OCI-LY7 (cell line): ENCODE data around the gene MEST. TPM values are rescaled to one million over a fixed set of nuclear protein-coding genes. Genes with fewer than 3 reads are reported as not detected.
A peak's percentile ranks its signal among the peaks of the same experiment; 100 is the strongest.
"Not testable (repeated sequence)": the region's sequence is repeated elsewhere in the genome, so short reads cannot be mapped to it uniquely, and the experiment has no call there.

Experiments used
- BruUV-seq: library from RNA; stranded (reverse); fragments of 400-500 nt; replicated peaks from 2 replicates; lab custom pipeline; 2021; lab: Mats Ljungman, UMichigan
- CTCF ChIA-PET: fragments of 300-600 bp; sonication (Branson Sonifier 250); formaldehyde crosslinking; loops from one replicate; lab custom pipeline; 2022; ENCODE audit warnings: antibody characterized with exemption; ENCODE audit not compliant: unreplicated experiment; lab: Charles Lee
- POLR2A ChIA-PET: fragments of 300-600 bp; sonication (Branson Sonifier 250); formaldehyde crosslinking; loops from one replicate; lab custom pipeline; 2022; ENCODE audit warnings: antibody characterized with exemption; lab: Charles Lee
- DNase-seq: peaks from one replicate; pipeline ENCODE4 v3.0.0-alpha.2; 2015; ENCODE audit warnings: low spot score
- H2AFZ ChIP-seq: fragments of 200-600 bp; sonication (generic), shearing (Covaris generic); 2 replicates; pipeline ENCODE4 v1.6.1; 2014; ENCODE audit warnings: mild to moderate bottlenecking, antibody characterized with exemption, low read length, moderate library complexity
- H3K27ac ChIP-seq: fragments of 200-600 bp; sonication (generic); 2 replicates; pipeline ENCODE4 v1.5.1; 2014; ENCODE audit warnings: mixed run types, low read depth, mild to moderate bottlenecking, moderate library complexity, low read length, inconsistent platforms; ENCODE audit not compliant: poor library complexity, severe bottlenecking
- H3K36me3 ChIP-seq: fragments of 200-600 bp; sonication (generic); 2 replicates; pipeline ENCODE4 v1.6.1; 2014; ENCODE audit warnings: mild to moderate bottlenecking, antibody characterized with exemption, low read length, moderate library complexity, mixed read lengths; ENCODE audit not compliant: insufficient read depth
- H3K4me1 ChIP-seq: fragments of 200-600 bp; sonication (generic); 2 replicates; pipeline ENCODE4 v1.5.1; 2014; ENCODE audit warnings: mild to moderate bottlenecking, low read length; ENCODE audit not compliant: insufficient read depth, poor library complexity, severe bottlenecking
- H3K4me2 ChIP-seq: fragments of 200-600 bp; sonication (generic); 2 replicates; pipeline ENCODE4 v1.6.1; 2014; ENCODE audit warnings: mild to moderate bottlenecking, low read length
- H3K4me3 ChIP-seq: fragments of 200-600 bp; sonication (generic); 2 replicates; pipeline ENCODE4 v1.5.1; 2014; ENCODE audit warnings: mild to moderate bottlenecking, low read depth, low read length; ENCODE audit not compliant: poor library complexity, severe bottlenecking
- H3K79me2 ChIP-seq: fragments of 200-600 bp; sonication (generic); 2 replicates; pipeline ENCODE4 v1.6.1; 2016; ENCODE audit warnings: low read depth, mild to moderate bottlenecking, low read length, moderate library complexity, mixed read lengths; ENCODE audit not compliant: insufficient read depth
- H3K9me2 ChIP-seq: fragments of 200-600 bp; sonication (generic); 2 replicates; pipeline ENCODE4 v1.6.1; 2016; ENCODE audit warnings: mild to moderate bottlenecking, low read length, mixed read lengths; ENCODE audit not compliant: insufficient read depth
- H3K9me3 ChIP-seq: fragments of 200-600 bp; sonication (generic); 2 replicates; pipeline ENCODE4 v1.6.1; 2014; ENCODE audit warnings: mild to moderate bottlenecking, mixed run types, low read length, mixed read lengths
- H4K20me1 ChIP-seq: fragments of 200-600 bp; sonication (generic); 2 replicates; pipeline ENCODE4 v1.6.1; 2014; ENCODE audit warnings: mild to moderate bottlenecking, antibody characterized with exemption, low read length, moderate library complexity, mixed read lengths; ENCODE audit not compliant: insufficient read depth
- EZH2phosphoT487 ChIP-seq: fragments of 200-600 bp; sonication (generic); IDR thresholded peaks from 2 replicates; pipeline ENCODE4 v1.6.1; 2018; ENCODE audit warnings: low read depth, borderline replicate concordance, mild to moderate bottlenecking, mixed run types, antibody characterized with exemption, low read length, moderate library complexity, mixed read lengths
- intact Hi-C: fragments of 100-400 bp; cut with micrococcal nuclease; formaldehyde crosslinking; loops from one replicate; pipeline ENCODE4 v1.10.0; 2022; ENCODE audit not compliant: unreplicated experiment
- total RNA-seq, 2 experiments: library from RNA; depleted of rRNA in 1 of 2; stranded (reverse); fragments of >200 nt in 1 of 2; shearing (Covaris generic) in 1 of 2; gene quantifications; 2 replicates each; pipeline ENCODE4 v1.2.3, GENCODE V29; 2014 to 2022
- TF ChIP-seq, protein P1 (sequence below): fragments of 200-600 bp; sonication (generic); conservative IDR thresholded peaks from 2 replicates; pipeline ENCODE4 v1.5.1; 2014; ENCODE audit warnings: mild to moderate bottlenecking, antibody characterized with exemption, low read length, moderate library complexity, mixed read lengths

The MEST gene
- total RNA-seq, 2 experiments from 2014 or later: 1.5 to 5.2 TPM

DNA sequence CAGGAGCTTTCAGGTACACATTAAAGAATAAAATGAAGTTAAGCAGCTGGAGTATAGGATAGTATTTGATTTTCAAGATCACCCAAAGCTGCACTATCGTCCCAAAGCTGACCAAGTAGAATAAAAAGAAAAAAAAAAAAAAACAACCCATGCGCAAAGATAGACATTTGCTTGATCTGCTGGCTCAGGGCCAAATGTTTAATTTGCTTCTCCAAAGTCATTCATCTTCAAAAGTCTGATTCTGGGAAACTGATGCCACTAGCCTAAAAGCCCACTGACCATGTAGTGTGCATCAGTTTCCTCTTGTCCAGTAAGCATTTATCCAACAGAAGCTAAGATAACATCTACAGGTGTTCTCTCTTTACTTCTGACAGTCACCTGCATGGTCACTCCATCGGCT lies 14.5 kb downstream of the MEST start:
- CTCF ChIA-PET: no interaction called here
- BruUV-seq: TSS peak; percentile 69
- no peak overlapping the region for H3K4me2 ChIP-seq

GRCh38 chr7:130512038-130512437 lies 20.2 kb downstream of the MEST start:
- DNase-seq, H3K4me1 ChIP-seq, H3K27ac ChIP-seq, H4K20me1 ChIP-seq, H3K9me3 ChIP-seq, H2AFZ ChIP-seq, BruUV-seq, H3K79me2 ChIP-seq, CTCF ChIA-PET, H3K4me3 ChIP-seq, H3K9me2 ChIP-seq, H3K4me2 ChIP-seq, intact Hi-C loops, H3K36me3 ChIP-seq: not testable (repeated sequence)
- POLR2A ChIA-PET: interaction anchor here (0.7 kb wide), 1 partner anchor 52 kb away, joined by 4 read pairs; no protein-coding TSS in a partner anchor

More for the DNA sequence above, 14.5 kb downstream of the MEST start:
- Histone ChIP-seq H3K4me1 (no peaks in the 10 kb centered on the region), H2AFZ (no peak overlapping the region), H3K36me3 (peaks cover 13% of the 10 kb centered on the region), H4K20me1 (no peaks in the 10 kb centered on the region), H3K79me2 (no peaks in the 10 kb centered on the region), H3K4me3 (no peak overlapping the region), H3K9me3 (no peaks in the 10 kb centered on the region), H3K9me2 (no peaks in the 10 kb centered on the region), H3K27ac (no peak overlapping the region)
- TF ChIP-seq EZH2phosphoT487: no peak
- TF ChIP-seq, protein P1, sequence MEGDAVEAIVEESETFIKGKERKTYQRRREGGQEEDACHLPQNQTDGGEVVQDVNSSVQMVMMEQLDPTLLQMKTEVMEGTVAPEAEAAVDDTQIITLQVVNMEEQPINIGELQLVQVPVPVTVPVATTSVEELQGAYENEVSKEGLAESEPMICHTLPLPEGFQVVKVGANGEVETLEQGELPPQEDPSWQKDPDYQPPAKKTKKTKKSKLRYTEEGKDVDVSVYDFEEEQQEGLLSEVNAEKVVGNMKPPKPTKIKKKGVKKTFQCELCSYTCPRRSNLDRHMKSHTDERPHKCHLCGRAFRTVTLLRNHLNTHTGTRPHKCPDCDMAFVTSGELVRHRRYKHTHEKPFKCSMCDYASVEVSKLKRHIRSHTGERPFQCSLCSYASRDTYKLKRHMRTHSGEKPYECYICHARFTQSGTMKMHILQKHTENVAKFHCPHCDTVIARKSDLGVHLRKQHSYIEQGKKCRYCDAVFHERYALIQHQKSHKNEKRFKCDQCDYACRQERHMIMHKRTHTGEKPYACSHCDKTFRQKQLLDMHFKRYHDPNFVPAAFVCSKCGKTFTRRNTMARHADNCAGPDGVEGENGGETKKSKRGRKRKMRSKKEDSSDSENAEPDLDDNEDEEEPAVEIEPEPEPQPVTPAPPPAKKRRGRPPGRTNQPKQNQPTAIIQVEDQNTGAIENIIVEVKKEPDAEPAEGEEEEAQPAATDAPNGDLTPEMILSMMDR: no peak
- no peak for DNase-seq
- POLR2A ChIA-PET: interaction anchor here (0.6 to 1.3 kb wide), 4 partner anchors 24 to 357 kb away, joined by 3 to 5 read pairs (median 4); no protein-coding TSS in a partner anchor
- intact Hi-C loops: no loop called here

GRCh38 chr7:130513447-130513846 lies 21.6 kb downstream of the MEST start:
- DNase-seq: no peak
- no peaks in the 10 kb centered on the region for H3K4me1 ChIP-seq
- H2AFZ ChIP-seq: no peak overlapping the region
- no peak overlapping the region for H3K27ac ChIP-seq
- H3K36me3 ChIP-seq: no peaks in the 10 kb centered on the region
- H3K4me2 ChIP-seq: no peak overlapping the region
- ChIA-PET CTCF (no interaction called here), POLR2A (interaction anchor here (0.6 kb wide), 1 partner anchor 528 kb away, joined by 3 read pairs; no protein-coding TSS in a partner anchor)
- no peaks in the 10 kb centered on the region for H3K9me3 ChIP-seq
- H3K4me3 ChIP-seq: no peak overlapping the region
- H3K9me2 ChIP-seq: no peaks in the 10 kb centered on the region
- BruUV-seq: no TSS peak
- no peaks in the 10 kb centered on the region for H3K79me2 ChIP-seq
- intact Hi-C loops: no loop called here
- no peak for TF ChIP-seq EZH2phosphoT487
- TF ChIP-seq, protein P1: no peak
- no peaks in the 10 kb centered on the region for H4K20me1 ChIP-seq
